HEK293T (cell line): Measurements from ENCODE around the gene RELCH.

Experiments
- ELF4 ChIP-seq: fragments of 450-650 bp; IDR thresholded peaks from 2 replicates; pipeline ENCODE4 v1.6.1; 2017; ENCODE audit warnings: antibody characterized with exemption
- FOXA1 ChIP-seq: fragments of 450-650 bp; IDR thresholded peaks from 2 replicates; pipeline ENCODE4 v1.6.1; 2016; ENCODE audit warnings: mild to moderate bottlenecking
- FOXK2 ChIP-seq: fragments of 450-650 bp; IDR thresholded peaks from 2 replicates; pipeline ENCODE4 v1.6.1; 2016; ENCODE audit warnings: mild to moderate bottlenecking
- SP1 ChIP-seq: fragments of 450-650 bp; IDR thresholded peaks from 2 replicates; pipeline ENCODE4 v1.6.1; 2017
- ZNF384 ChIP-seq: fragments of 450-650 bp; IDR thresholded peaks from 2 replicates; pipeline ENCODE4 v1.6.1; 2016

GRCh38 chr18:62179213-62179612 lies 7.8 kb upstream of the RELCH start:
- TF ChIP-seq ZNF384 (no peak), SP1 (no peak), FOXA1 (no peak), ELF4 (no peak), FOXK2 (no peak)
